CMK (cell line): ENCODE measurements around the gene KCNJ8.
A peak's percentile ranks its signal among the peaks of the same experiment; 100 is the strongest.
"Not testable (repeated sequence)": the region's sequence is repeated elsewhere in the genome, so short reads cannot be mapped to it uniquely, and the experiment has no call there.

Experiments used
- DNase-seq: peaks from one replicate; pipeline ENCODE4 v3.0.0-alpha.2; 2010; ENCODE audit warnings: low read depth

KCNJ8 gene

DNA sequence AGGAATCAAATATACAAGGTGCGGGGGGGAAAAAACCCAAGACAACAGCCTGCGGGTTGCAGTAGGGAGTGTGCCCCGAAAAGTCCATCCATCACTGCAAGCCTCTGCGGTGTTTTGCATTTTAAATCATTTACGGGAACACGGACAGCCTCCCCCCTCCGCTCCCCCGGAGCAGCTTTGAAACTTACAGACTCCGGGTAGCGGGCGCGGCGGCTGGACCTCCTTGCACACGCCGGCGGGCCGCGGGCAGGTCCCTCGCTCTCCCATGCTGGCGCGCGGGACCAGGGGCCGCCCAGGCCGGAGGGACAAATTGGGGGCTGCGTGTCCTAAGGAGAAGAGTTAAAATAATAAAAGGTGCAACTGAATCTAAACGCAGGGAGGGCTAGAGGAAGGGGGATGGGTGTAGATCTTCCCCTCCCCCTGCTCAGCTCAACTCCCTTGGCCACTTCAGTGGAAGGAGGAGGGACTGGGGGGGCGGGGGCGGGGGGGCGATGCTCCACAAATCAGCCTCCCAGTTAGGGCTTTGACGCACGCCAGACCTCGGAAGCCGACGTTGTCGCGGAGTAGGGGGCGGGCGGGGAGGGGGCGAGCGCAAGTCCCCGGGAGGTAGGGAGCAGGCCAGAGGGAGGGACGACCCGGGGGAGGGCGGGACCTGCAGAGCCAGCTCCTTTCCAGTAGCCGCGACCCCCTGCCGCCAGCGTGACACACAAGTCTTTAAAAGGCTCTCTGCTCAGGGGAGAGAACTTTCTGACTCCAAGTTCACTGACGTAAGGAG is at the start of gene KCNJ8:
Gene KCNJ8 (minus strand): TSS at position 349 of the 775 bp plus-strand sequence. CDS start 1,090 bp downstream, outside the sequence.
- no peak for DNase-seq

DNA sequence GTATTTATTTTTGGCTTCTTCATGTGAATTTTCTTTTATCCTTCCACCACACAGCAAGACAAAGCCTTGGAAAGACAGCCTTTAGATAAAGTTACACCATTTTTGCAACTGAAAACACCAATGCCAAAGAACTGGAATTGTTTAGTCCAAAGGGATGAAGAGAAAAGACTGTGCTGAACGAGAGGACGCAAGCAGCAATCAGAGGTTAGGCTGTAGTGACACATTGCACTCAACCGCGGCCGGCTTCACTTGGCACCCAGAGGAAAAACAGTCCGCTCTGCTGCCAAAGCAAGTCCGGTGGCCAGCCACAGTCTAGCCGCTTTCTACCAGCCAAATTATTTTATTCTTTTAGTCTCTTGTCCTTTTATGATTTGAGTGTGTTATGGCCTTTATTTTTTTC is 49.1 kb upstream of the KCNJ8 start:
- DNase-seq = no peak

DNA sequence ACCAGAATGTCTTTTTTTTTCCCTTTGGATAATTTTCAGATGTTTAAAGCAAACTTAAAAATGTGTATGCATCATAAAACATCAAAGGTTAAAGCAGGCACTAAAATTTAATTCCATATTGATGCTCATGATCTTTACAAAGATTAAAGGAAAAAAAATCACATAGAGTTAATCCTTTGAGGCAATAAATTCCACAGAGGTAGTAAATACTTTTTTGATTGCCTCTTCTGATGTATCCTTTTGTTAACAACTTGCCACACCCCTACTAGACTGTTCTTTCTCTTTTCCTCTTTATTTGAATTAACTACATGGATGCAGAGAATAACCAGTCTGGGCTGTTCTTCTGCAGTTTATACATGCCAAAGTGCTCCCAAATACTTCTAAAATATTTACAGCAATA is 45.2 kb upstream of the KCNJ8 start:
- no peak for DNase-seq

- no peak for DNase-seq
These were observed 44.7 kb upstream of the KCNJ8 start for GRCh38 chr12:21819236-21819635.

- DNase-seq = no peak
These were observed 44.1 kb upstream of the KCNJ8 start for GRCh38 chr12:21818627-21819026.

- DNase-seq = no peak
These were observed 41.0 kb upstream of the KCNJ8 start for GRCh38 chr12:21815306-21816062.

GRCh38 chr12:21814814-21815213 is 40.3 kb upstream of the KCNJ8 start:
- DNase-seq = no peak

DNA sequence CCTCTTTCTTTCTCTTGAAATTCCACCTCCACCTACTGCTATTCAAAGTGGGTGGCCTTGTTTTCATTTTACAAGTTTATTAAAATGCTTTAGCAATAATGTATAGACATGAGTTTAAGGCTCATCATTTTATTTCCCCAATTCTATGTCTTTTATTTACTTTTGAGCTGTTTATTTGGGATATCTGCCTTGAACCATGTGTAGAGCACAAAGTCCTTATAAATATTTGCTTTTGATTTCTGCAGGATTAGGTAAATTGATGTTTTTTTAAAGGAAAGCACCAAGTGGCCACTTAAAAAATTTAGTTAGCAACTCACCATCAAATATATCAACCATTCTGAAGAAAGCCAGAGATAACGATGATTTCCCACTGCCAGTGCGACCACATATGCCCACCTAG is 39.8 kb upstream of the KCNJ8 start:
- no peak for DNase-seq

DNA sequence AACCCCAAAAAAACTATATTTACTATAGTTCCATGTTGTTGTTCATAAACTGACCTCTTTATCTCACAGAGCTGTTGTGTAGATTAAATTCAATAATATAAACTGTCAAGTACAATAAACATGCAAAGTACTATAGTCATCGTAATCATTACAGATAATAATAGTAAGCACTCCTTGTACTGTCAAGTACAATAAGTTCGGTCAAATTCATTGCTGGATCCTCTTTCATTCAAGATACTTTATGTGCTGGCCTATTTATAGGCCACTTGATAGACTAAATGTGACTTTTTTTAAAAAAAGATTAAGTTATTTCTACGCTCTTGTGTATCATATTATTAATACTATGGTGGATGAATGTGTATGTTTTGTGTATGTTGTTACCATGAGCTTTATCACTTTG is 39.2 kb upstream of the KCNJ8 start:
- no peak for DNase-seq

- DNase-seq = peak; percentile 68
These were observed 38.6 kb upstream of the KCNJ8 start for GRCh38 chr12:21813125-21813524.

DNA sequence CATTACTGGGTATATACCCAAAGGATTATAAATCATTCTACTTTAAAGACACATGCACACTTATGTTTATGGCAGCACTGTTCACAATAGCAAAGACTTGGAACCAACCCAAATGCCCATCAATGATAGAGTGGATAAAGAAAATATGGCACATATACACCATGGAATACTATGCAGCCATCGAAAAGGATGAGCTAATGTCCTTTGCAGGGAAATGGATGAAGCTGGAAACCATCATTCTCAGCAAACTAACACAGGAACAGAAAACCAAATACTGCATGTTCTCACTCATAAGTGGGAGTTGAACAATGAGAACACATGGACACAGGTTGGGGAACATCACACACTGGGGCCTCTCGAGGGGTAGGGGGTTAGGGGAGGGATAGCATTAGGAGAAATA is 37.8 kb upstream of the KCNJ8 start:
- not testable (repeated sequence) for DNase-seq

- no peak for DNase-seq
These were observed 34.6 kb upstream of the KCNJ8 start for GRCh38 chr12:21809100-21809499.

GRCh38 chr12:21806255-21806654 is 31.7 kb upstream of the KCNJ8 start:
- DNase-seq = no peak

DNA sequence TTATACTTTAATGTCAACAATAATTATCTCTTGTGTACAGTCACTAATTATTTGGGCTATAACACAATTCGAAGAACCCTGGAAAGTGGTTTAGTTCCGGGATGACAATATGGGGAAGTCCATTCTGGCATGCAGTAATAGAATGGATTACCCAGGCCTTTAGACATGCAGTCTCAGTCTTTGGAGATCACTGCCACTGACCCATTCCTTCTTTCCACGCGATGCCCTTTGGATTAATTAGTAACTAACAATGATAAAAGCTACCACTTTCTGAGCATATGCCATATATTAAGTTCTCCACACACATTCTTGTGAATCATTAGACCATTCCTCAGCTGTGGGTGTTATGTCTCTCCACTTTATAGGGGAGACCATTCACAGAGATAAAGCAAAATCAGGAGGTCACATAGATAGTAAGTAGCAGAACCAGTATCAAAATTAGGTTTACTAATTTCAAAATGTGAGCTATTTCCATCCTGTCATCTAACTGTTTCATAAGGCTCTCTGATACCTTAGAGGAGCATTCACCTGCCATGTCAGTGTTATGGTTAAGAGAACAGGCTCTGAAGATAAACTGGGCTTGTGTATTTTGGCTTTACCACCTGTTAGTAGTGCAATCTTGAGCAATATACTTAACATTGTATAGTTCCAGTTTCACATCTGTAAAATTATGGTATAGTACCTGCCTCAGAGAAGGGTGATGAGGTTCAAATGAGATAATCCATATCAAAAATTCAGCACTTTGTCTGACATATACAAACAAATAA is 27.2 kb upstream of the KCNJ8 start:
- no peak for DNase-seq

DNA sequence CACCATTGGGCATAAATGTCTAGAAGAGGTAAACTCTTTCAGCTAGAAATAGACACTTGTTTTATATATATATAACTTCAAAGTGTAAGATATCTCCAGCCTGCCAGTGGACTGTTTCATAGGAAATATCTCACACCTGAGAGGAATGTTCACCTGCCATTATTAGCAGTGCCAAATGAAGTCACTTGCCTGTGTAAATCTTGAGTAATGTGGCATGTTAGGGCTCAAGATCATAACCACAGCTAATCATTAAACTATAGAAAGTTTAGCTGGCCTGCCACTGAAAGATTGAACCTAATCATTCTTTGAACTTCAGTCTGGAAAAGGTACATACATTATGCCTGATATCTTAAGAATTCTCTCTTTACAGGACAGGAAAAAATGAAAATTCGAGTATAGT is 25.5 kb upstream of the KCNJ8 start:
- DNase-seq = no peak

- no peak for DNase-seq
These were observed 23.0 kb upstream of the KCNJ8 start for GRCh38 chr12:21797539-21797938.

DNA sequence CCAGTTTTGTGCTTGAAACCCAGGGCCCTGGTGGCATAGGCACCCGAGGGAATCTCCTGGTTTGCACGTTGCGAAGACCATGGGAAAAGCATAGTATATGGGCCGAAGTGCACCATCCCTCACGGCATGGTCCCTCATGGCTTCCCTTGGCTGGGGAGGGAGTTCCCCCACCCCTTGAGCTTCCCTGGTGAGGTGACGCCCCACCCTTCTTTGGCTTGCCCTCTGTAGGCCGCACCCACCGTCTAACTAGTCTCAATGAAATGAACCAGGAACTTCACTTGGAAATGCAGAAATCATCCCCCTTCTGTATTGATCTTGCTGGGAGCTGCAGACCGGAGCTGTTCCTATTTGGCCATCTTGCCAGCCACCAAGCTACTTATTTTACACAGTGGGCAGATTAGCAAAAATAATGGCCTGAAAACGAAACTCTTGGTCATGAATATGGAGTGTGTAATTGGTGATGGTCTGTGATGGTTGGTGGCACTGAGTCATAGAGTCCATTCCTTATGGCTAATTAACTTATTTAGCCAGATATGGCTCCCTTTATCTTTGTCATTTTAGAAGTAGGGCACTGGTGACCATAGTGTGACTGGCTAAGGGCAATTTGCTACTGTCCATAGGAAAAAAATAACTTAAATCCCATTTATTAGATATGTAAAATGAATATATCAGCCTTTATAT is 21.3 kb upstream of the KCNJ8 start:
- DNase-seq = no peak

GRCh38 chr12:21794807-21795595 is 20.5 kb upstream of the KCNJ8 start:
- DNase-seq = not testable (repeated sequence)

GRCh38 chr12:21789687-21790086 is 15.2 kb upstream of the KCNJ8 start:
- not testable (repeated sequence) for DNase-seq

GRCh38 chr12:21788089-21788983 is 13.8 kb upstream of the KCNJ8 start:
- no peak for DNase-seq
